Measurements from ENCODE around the gene APCDD1L.
"Not testable (repeated sequence)": the region's sequence is repeated elsewhere in the genome, so short reads cannot be mapped to it uniquely, and the experiment has no call there.

The APCDD1L gene

GRCh38 chr20:58436868-58437645 is 78.1 kb downstream of the APCDD1L start:
- DNase-seq, result no peak

- no peak for DNase-seq
Measured at GRCh38 chr20:58435237-58435636, 80.0 kb downstream of the APCDD1L start.

DNA sequence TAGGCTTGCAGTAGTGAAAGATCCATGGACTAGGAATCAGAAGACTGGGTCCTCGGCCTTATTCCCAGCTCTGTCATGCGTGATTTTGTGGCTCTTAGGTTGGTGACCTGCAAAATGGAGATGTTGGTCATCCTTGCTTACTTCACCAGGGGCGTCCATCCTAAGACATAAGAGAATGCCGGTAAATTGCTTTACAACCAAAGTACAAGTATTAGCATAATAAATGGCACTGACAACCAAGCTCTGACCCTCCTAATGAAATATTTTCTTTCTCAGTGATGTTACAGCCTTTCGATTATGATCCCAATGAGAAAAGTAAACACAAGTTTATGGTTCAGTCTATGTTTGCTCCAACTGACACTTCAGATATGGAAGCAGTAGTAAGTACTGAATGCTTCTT is 80.9 kb downstream of the APCDD1L start:
- DNase-seq, result no peak

GRCh38 chr20:58433759-58434158 is 81.4 kb downstream of the APCDD1L start:
- no peak for DNase-seq

DNA sequence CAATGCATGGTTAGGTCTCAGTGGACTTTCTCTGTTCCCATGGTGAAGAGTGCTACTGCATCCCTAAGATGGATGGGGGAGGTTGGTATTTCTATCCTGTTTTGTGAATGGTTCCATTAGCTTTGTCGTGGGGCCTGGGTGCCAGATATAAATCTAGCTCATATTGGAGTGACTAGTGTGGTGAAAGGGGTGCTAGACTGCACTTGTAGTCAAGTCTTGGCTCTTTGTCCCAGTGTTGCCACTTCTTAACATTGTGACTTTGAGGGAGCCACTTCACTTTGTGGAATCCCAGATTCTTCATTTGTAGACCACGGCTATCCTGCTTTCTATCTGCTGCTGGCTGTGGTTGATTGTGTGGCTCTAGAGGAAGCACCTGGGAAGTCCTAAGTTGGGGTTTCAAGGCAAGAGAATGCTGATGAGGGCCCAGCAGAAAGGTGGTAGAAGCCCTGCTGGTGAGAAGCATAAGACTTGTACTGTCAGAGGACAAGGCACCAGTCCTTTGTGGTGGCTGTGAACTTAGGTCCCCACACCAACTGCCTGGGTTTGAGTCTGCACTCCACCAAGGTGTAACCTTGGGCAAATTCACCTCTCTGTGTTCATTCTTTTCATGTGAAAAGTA is 82.1 kb downstream of the APCDD1L start:
- DNase-seq, result no peak

- DNase-seq, result no peak
Measured at GRCh38 chr20:58432186-58432954, 82.8 kb downstream of the APCDD1L start.

DNA sequence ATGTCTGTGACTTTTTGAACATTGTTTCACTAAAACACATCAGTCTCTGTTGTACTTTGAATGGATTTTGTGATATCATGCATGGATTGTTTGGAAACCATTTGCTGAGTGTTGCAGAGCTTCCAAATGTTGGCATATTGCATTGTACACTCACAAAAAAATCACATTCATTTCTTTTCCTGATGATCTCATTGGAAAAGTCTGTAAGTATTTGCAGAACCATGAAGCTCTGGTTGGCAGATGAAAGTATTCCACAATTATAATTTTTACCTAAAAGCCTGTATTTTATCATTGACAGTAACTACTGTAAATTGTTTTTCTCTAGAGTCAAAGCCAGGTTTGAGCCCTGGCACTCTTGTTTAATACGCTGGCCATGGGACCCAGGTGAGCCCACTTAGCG is 84.1 kb downstream of the APCDD1L start:
- DNase-seq, result no peak

DNA sequence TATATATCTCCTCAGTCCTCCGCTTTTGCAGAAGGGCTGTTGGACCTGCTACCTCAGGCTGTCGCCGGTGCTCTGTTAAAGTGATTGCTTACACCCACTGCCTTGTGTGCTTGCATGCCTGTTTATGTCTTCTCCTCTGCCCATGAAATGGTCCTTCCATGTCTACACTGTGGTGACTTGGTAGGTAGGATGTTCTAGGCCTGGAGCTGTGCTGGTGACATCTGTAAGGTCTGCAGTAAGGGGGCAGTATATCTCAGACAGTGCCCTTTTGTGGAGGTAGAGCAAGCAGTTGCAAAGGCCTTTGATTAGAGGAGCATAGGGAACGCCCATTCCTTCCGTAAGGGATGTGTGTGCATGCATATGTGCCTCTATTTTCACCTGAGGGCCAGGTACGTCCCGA is 85.9 kb downstream of the APCDD1L start:
- DNase-seq, result no peak

DNA sequence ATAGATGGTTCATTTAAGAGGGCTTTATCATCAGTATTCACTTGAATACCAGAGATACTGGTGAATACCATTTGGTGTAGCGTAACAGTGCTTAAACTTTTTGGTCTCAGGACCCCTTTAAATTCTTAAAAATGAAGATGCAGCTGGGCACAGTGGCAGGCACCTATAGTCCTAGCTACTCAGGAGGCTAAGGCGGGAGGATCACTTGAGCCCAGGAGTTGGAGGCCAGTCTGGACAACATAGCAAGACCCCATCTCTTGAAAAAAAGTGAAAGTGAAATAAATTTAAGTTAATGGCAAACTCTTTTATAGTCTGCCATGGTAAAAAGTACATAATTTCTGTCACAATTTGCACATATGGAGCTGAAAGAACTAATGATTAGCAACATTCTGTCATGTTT is 86.8 kb downstream of the APCDD1L start:
- DNase-seq, result no peak

DNA sequence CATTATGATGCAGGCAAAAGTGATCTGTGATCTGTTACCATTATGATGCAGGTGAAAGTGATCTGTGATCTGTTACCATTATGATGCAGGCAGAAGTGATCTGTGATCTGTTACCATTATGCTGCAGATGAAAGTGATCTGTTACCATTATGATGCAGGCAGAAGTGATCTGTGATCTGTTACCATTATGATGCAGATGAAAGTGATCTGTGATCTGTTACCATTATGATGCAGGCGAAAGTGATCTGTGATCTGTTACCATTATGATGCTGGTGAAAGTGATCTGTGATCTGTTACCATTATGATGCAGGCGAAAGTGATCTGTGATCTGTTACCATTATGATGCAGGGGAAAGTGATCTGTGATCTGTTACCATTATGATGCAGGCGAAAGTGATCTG is 87.6 kb downstream of the APCDD1L start:
- DNase-seq, result not testable (repeated sequence)

DNA sequence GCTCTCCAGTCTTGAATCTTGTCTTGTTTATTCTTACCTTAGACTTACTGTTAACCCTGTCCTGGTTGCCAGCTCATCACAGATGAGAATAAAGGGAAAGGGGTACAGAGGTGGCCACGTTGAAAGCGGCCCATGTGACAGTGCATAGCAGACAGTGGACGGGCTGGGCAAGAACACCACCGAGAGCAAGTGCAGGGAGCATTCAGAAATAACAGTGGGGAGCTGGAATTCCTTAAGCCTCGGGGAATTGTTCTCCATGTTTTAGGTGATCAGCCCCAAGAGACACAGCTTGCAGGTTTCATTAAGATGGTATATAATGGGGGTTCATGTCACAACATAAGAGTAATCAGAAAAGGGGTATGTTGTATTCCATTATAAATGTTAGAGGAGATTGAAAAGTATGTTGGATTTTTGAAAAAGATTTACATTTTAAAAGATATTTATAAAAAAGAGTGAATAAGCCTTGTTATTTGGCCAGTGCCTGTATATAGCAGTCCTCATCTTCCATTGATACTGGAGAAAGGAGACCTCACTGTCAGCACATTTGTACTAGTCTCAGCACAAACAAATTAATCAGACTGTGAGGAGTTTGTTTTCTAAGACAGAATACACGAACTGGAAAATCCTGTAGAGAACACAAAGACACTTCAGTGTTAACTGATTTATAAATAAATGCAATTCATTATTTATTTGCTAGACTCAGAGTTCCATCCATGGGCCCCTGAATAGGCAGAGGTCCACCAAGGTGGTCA is 90.8 kb downstream of the APCDD1L start:
- no peak for DNase-seq

DNA sequence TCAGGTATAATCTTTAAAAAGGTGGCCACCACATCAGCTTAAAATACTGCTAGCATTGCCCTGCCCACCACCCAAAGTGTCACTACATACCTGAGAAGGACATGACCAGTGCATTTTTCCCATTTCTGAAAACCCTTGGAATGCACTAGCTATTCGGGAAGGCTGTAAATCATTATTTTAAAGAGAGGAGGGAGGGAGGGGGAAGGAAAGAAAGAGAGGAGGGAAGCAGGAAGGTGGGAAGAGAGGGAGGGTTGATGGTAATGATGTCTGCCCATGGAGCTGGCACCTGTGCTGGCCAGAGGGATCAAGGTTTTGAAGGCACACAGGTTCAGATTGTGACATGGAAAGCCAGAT is 93.7 kb downstream of the APCDD1L start:
- DNase-seq, result no peak

GRCh38 chr20:58420798-58421496 is 94.3 kb downstream of the APCDD1L start:
- no peak for DNase-seq

GRCh38 chr20:58418949-58419748 is 96.0 kb downstream of the APCDD1L start:
- no peak for DNase-seq

GRCh38 chr20:58417438-58417837 is 97.8 kb downstream of the APCDD1L start:
- no peak for DNase-seq

DNA sequence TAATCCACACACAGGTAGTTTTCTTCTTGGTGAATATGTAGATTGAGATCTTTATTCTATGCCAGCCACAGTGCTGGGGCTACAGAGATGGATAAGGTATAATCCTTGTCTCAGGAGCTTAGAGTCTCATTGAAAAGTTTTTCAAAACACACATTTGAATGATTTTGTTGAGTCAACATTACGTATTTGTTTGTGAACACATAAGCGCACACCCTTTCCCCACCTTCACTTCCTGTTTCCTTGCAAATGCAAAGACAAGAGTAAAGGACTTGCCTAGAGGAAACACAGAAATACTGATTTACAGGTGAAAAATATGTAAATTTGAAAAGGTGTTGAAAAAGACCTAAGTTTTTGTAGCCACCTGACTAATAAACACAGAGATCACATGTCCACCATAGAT is 98.4 kb downstream of the APCDD1L start:
- no peak for DNase-seq

DNA sequence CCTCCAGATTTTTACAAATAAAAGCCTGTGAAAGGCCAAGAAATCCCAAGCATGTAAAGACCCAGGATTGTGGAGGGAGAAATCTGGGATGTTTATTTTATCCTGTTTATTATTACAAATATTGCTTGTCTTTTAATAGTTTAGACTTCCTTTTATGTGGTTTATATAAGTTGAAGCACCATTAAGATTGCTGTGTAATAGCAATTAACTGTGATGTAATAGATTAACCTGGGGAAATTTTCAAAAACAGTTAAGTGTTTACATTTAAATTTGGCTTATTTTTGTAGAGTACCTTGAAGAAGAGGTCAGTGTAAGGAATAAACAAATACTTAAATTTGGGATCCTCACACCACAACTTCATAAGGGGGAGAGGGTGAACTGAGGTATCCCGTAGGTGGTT is 99.1 kb downstream of the APCDD1L start:
- no peak for DNase-seq

GRCh38 chr20:58414786-58415185 is 100.4 kb downstream of the APCDD1L start:
- not testable (repeated sequence) for DNase-seq

DNA sequence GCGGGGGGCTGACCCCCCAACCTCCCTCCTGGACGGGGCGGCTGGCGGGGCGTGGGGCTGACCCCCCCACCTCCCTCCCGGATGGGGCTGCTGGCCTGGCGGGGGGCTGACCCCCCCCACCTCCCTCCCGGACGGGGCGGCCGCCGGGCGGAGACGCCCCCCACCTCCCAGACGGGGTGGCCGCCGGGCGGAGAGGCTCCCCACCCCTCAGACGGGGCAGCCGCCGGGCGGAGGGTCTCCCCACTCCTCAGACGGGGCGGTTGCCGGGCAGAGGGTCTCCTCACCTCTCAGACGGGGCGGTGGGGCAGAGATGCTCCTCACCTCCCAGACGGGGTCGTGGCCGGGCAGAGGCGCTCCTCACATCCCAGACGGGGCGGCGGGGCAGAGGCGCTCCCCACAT is 101.0 kb downstream of the APCDD1L start:
- not testable (repeated sequence) for DNase-seq

All from right hindlimb (tissue), 1 donor.